HG02798 (cell line): ENCODE data around the gene SUCNR1.
"Not testable (repeated sequence)": the region's sequence is repeated elsewhere in the genome, so short reads cannot be mapped to it uniquely, and the experiment has no call there.

ENCODE experiments used
- ATAC-seq: cut with Tn5 transposase; IDR thresholded peaks from one replicate; pipeline ENCODE4 v1.9.1; 2021; ENCODE audit warnings: mild to moderate bottlenecking; ENCODE audit not compliant: unreplicated experiment, poor library complexity

SUCNR1 gene

DNA sequence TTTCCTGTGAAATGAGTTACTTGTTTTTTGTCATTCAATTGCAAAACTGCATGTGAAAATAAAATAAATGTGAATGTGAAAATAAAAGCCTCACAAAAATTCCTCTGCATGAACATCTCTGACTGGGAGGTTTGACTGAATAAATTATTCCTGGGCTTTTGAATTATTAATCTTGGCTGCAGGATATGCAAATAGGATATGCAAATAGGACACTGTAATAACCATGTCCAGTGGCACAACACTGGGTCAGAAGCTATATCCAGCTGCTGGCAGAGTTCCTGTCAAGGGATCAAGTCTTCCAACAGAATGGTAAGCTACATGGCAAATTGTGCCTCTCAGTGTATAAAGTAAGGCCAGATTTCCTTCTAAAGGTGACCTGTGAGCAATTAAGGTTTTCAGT, at the start of gene SUCNR1:
SUCNR1 (plus strand) TSS at position 246 of the 400 bp plus-strand sequence. CDS start 6,250 bp downstream, outside the sequence.
- ATAC-seq, result no peak

DNA sequence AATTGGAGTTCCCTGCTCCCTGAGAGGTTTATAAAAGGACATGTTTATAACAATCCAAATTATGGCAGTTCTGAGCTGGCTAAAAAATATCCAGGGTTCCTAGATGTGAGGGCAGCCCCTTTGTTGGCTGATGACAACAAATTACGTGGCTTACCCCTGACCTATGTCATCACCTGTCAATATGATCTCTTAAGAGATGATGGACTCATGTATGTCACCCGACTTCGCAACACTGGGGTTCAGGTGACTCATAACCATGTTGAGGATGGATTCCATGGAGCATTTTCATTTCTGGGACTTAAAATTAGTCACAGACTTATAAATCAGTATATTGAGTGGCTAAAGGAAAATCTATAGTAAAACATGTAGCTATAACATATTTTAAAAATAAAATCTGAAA, 45.6 kb upstream of the SUCNR1 start:
- ATAC-seq, result no peak

- no peak for ATAC-seq
Observed at GRCh38 chr3:151835751-151836525, 37.5 kb upstream of the SUCNR1 start.

- no peak for ATAC-seq
Observed at GRCh38 chr3:151837057-151837456, 36.4 kb upstream of the SUCNR1 start.

- peak; percentile 86 for ATAC-seq
Observed at GRCh38 chr3:151838574-151839312, 34.7 kb upstream of the SUCNR1 start.

DNA sequence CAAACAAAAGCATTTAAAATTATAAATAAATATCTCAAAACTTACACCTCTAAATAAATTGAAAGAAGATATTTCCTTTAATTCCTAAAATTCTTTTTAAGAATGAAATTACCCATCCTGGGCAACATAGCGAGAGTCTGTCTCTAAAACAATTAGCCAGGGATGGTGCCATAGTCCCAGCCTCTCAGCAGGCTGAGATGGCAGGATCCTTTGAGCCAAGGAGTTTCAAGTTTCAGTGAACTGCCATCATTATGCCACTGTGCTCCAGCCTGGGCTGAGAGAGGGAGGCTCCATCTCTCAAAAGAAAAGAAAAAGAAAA, 34.2 kb upstream of the SUCNR1 start:
- ATAC-seq, result no peak

GRCh38 chr3:151841801-151842200, 31.6 kb upstream of the SUCNR1 start:
- ATAC-seq, result no peak

- ATAC-seq, result no peak
Observed at GRCh38 chr3:151843275-151843674, 30.2 kb upstream of the SUCNR1 start.

- ATAC-seq, result no peak
Observed at GRCh38 chr3:151845306-151845905, 28.0 kb upstream of the SUCNR1 start.

DNA sequence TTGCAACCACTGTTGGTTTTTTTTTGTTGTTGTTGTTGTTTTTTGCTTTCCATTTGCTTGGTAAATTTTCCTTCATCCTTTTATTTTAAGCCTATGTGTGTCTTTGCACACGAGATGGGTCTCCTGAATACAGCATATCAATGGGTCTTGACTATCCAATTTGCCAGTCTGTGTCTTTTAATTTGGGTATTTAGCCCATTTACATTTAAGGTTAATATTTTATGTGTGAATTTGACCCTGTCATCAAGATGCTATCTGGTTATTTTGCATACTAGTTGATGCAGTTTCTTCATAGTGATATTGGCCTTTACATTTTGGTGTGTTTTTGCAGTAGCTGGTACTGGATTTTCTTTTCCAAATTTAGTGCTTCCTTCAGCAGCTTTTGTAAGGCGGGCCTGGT, 23.4 kb upstream of the SUCNR1 start:
- not testable (repeated sequence) for ATAC-seq

GRCh38 chr3:151852074-151852811, 21.2 kb upstream of the SUCNR1 start:
- no peak for ATAC-seq

DNA sequence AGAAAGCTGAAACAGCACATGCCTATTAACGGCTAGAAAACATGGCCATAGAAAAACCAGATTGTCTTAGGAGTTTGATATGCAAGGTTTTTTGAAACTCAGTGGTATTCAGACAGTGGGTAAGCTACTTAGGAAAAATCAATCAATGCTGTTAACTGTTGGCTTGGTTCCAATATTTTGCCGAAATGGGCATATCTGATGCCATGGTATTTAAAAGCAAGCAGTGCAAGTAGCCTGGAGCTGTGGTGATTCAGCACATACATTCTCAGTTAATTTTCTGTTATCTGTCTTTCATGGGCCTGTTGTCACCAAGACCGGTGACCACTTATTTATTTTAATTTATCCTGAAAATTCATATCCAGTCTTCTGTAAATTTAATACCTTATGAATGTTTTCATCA, 17.3 kb upstream of the SUCNR1 start:
- ATAC-seq, result no peak

- no peak for ATAC-seq
Observed at GRCh38 chr3:151856641-151857040, 16.8 kb upstream of the SUCNR1 start.

GRCh38 chr3:151859233-151859673, 14.2 kb upstream of the SUCNR1 start:
- ATAC-seq, result no peak

DNA sequence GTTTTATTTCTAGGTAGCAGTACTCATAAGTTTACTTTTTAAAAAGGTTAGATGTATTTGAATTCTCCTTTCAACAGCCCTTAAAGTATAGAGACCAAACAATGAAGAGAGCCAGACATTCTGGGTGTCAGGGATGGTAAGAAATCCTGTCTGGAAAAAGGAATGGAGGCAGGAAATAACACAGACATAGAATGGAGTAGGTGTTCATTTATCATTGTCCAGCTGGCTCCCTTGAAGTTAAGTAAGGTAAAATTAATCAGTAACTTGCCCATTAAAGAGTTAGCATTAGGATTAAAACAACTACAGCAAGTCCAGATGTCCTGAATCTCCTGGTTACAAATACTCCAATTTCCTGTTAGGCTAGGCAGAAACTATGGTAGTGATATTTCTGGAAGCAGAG, 13.5 kb upstream of the SUCNR1 start:
- no peak for ATAC-seq

GRCh38 chr3:151863611-151864010, 9.8 kb upstream of the SUCNR1 start:
- no peak for ATAC-seq

- no peak for ATAC-seq
Observed at GRCh38 chr3:151864423-151865101, 8.9 kb upstream of the SUCNR1 start.

DNA sequence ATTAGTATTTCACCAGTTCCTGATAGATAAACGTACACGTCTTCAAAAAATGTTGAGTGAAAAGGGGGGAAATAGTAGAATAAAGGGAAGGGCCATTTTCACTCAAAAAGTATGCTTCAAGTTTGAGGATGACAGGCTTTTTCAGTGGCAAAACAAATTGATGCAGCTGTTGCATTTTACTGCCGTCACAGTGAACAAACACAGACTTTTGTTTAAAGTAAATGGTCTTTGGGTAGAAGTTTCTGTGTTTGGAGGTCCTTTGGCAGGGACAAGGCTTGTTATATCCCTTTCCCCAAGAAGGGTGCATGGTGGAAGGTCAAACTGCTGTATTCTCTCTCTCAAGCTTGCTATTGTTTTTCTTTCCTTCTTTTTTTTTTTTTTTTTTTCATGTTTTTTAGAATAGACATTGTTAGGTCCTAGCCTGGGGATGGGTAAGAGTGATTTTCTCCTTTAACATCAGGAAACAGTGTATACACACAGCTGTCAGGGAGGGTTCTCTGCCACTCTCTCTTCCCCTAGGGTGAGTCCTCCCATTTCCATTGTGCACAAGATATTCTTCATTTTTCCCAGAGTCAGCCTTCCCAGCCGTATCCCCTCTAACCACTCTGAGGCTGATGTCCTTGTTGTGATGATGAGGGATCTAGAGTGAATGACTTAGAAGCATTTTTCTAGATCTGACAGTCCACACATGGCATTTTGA, 6.6 kb upstream of the SUCNR1 start:
- ATAC-seq, result no peak

DNA sequence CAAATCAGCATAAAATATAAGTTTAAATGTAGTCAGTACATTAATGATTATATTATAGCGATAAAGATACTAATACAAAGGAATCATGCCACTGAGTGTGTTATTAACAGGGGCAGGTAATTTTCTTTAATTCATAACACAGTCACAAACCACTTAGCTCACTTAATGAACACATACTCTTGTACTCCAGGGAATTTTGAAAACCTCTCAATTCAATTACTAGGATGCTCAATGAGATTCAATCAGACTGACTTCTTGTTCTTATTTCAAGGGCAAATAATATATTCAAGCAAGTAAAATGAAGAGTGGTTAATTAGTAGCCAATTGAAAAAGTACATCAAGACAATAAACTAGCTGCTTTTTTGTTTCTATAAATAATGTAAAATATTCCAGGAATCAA, 5.8 kb upstream of the SUCNR1 start:
- no peak for ATAC-seq

GRCh38 chr3:151869181-151869580, 4.3 kb upstream of the SUCNR1 start:
- ATAC-seq, result no peak
